Skeletal muscle tissue (tissue), 4 donors: ENCODE measurements around the gene DOK6. TPM values are rescaled to one million over a fixed set of nuclear protein-coding genes. Genes with fewer than 3 reads are reported as not detected.

Experiments
- H3K27ac ChIP-seq: one replicate; pipeline ENCODE4 v1.7.0; 2013; ENCODE audit warnings: mild to moderate bottlenecking, low read depth, low read length, inconsistent platforms
- H3K27me3 ChIP-seq, 3 donors: one replicate each; pipeline ENCODE4 v1.7.0; 2013; ENCODE audit warnings: low read length in 3 of 3; ENCODE audit not compliant: control insufficient read depth in 3 of 3, insufficient read depth in 3 of 3
- H3K36me3 ChIP-seq, 3 donors: one replicate each; pipeline ENCODE4 v1.7.0; 2013; ENCODE audit warnings: low read length in 3 of 3; ENCODE audit not compliant: control insufficient read depth in 3 of 3, insufficient read depth in 3 of 3
- H3K4me1 ChIP-seq, 3 donors: one replicate each; pipeline ENCODE4 v1.7.0; 2013; ENCODE audit warnings: low read length in 3 of 3, mild to moderate bottlenecking in 3 of 3; ENCODE audit not compliant: control insufficient read depth in 3 of 3, insufficient read depth in 3 of 3
- H3K4me3 ChIP-seq, 3 donors: one replicate each; pipeline ENCODE4 v1.7.0; 2013; ENCODE audit warnings: low read length in 3 of 3
- H3K9ac ChIP-seq, 3 donors: one replicate each; pipeline ENCODE4 v1.7.0; 2013; ENCODE audit warnings: low read length in 3 of 3, mild to moderate bottlenecking in 3 of 3, moderate library complexity in 2 of 3, low read depth in 1 of 3
- H3K9me3 ChIP-seq, 3 donors: one replicate each; pipeline ENCODE4 v1.7.0; 2013; ENCODE audit warnings: low read length in 3 of 3; ENCODE audit not compliant: control insufficient read depth in 3 of 3
- total RNA-seq: library from RNA; depleted of rRNA; stranded (reverse); fragments of >200 nt; gene quantifications from one replicate; pipeline ENCODE4 v1.2.3, GENCODE V29; 2014
- donor health status: Osteomylitis.

The DOK6 gene
- total RNA-seq, 1 donor from 2014 or later = 3.1 TPM

- no peak overlapping the region for H3K27ac ChIP-seq
- no peaks in the 10 kb centered on the region for H3K4me1 ChIP-seq
- no peak overlapping the region for H3K9ac ChIP-seq
- H3K4me3 ChIP-seq = no peak overlapping the region
- H3K27me3 ChIP-seq = no peaks in the 10 kb centered on the region
- no peaks in the 10 kb centered on the region for H3K9me3 ChIP-seq
- no peaks in the 10 kb centered on the region for H3K36me3 ChIP-seq
These were observed 387.3 kb downstream of the DOK6 start for GRCh38 chr18:69787825-69788547.

GRCh38 chr18:69789794-69790193, 389.1 kb downstream of the DOK6 start:
- H3K27ac ChIP-seq = no peak overlapping the region
- no peaks in the 10 kb centered on the region for H3K9me3 ChIP-seq
- H3K36me3 ChIP-seq = no peaks in the 10 kb centered on the region
- H3K4me1 ChIP-seq = no peaks in the 10 kb centered on the region
- H3K27me3 ChIP-seq = no peaks in the 10 kb centered on the region
- no peak overlapping the region for H3K9ac ChIP-seq
- H3K4me3 ChIP-seq = no peak overlapping the region

- H3K4me1 ChIP-seq = no peaks in the 10 kb centered on the region
- H3K36me3 ChIP-seq = no peaks in the 10 kb centered on the region
- H3K9ac ChIP-seq = no peak overlapping the region
- no peaks in the 10 kb centered on the region for H3K27me3 ChIP-seq
- H3K27ac ChIP-seq = no peak overlapping the region
- H3K4me3 ChIP-seq = no peak overlapping the region
- H3K9me3 ChIP-seq = no peaks in the 10 kb centered on the region
These were observed 390.0 kb downstream of the DOK6 start for GRCh38 chr18:69790649-69791048.

- H3K4me3 ChIP-seq = no peak overlapping the region
- no peaks in the 10 kb centered on the region for H3K4me1 ChIP-seq
- no peaks in the 10 kb centered on the region for H3K36me3 ChIP-seq
- H3K27me3 ChIP-seq = no peaks in the 10 kb centered on the region
- H3K9me3 ChIP-seq = no peaks in the 10 kb centered on the region
- no peak overlapping the region for H3K9ac ChIP-seq
- no peak overlapping the region for H3K27ac ChIP-seq
These were observed 395.1 kb downstream of the DOK6 start for GRCh38 chr18:69795791-69796190.

- Histone ChIP-seq H3K4me1 (no peaks in the 10 kb centered on the region), H3K36me3 (no peaks in the 10 kb centered on the region), H3K27ac (no peak overlapping the region), H3K9me3 (no peaks in the 10 kb centered on the region), H3K27me3 (no peaks in the 10 kb centered on the region), H3K4me3 (no peak overlapping the region), H3K9ac (no peak overlapping the region)
These were observed 404.3 kb downstream of the DOK6 start for GRCh38 chr18:69804776-69805501.

- Histone ChIP-seq H3K9ac (no peak overlapping the region), H3K4me3 (no peak overlapping the region), H3K4me1 (no peaks in the 10 kb centered on the region), H3K27ac (no peak overlapping the region), H3K27me3 (no peaks in the 10 kb centered on the region), H3K36me3 (no peaks in the 10 kb centered on the region), H3K9me3 (no peaks in the 10 kb centered on the region)
These were observed 407.7 kb downstream of the DOK6 start for GRCh38 chr18:69808399-69808798.

GRCh38 chr18:69813559-69813958, 412.9 kb downstream of the DOK6 start:
- no peak overlapping the region for H3K27ac ChIP-seq
- H3K9ac ChIP-seq = no peak overlapping the region
- no peak overlapping the region for H3K4me3 ChIP-seq
- no peaks in the 10 kb centered on the region for H3K27me3 ChIP-seq
- H3K4me1 ChIP-seq = no peaks in the 10 kb centered on the region
- no peaks in the 10 kb centered on the region for H3K9me3 ChIP-seq
- no peaks in the 10 kb centered on the region for H3K36me3 ChIP-seq

GRCh38 chr18:69814861-69815385, 414.2 kb downstream of the DOK6 start:
- no peaks in the 10 kb centered on the region for H3K9me3 ChIP-seq
- no peaks in the 10 kb centered on the region for H3K27me3 ChIP-seq
- no peaks in the 10 kb centered on the region for H3K36me3 ChIP-seq
- H3K4me1 ChIP-seq = no peaks in the 10 kb centered on the region
- H3K4me3 ChIP-seq = no peak overlapping the region
- no peak overlapping the region for H3K27ac ChIP-seq
- no peak overlapping the region for H3K9ac ChIP-seq

- Histone ChIP-seq H3K9me3 (no peaks in the 10 kb centered on the region), H3K36me3 (no peaks in the 10 kb centered on the region), H3K9ac (no peak overlapping the region), H3K4me3 (no peak overlapping the region), H3K27me3 (no peaks in the 10 kb centered on the region), H3K4me1 (no peaks in the 10 kb centered on the region), H3K27ac (no peak overlapping the region)
These were observed 416.8 kb downstream of the DOK6 start for GRCh38 chr18:69817335-69817940.

GRCh38 chr18:69819460-69819859, 418.8 kb downstream of the DOK6 start:
- H3K9me3 ChIP-seq = no peaks in the 10 kb centered on the region
- no peaks in the 10 kb centered on the region for H3K36me3 ChIP-seq
- H3K4me1 ChIP-seq = no peaks in the 10 kb centered on the region
- H3K9ac ChIP-seq = no peak overlapping the region
- H3K27me3 ChIP-seq = no peaks in the 10 kb centered on the region
- H3K27ac ChIP-seq = no peak overlapping the region
- no peak overlapping the region for H3K4me3 ChIP-seq
